GM19438 (cell line): Measurements from ENCODE around the gene AHNAK.
"Not testable (repeated sequence)": the region's sequence is repeated elsewhere in the genome, so short reads cannot be mapped to it uniquely, and the experiment has no call there.

Experiments
- ATAC-seq: cut with Tn5 transposase; IDR thresholded peaks from one replicate; pipeline ENCODE4 v1.9.1; 2021; ENCODE audit warnings: low read depth; ENCODE audit not compliant: unreplicated experiment

AHNAK gene

GRCh38 chr11:62393061-62393611, 153.5 kb downstream of the AHNAK start:
- ATAC-seq = no peak

- ATAC-seq = no peak
Measured at GRCh38 chr11:62392506-62392905, 154.1 kb downstream of the AHNAK start.

GRCh38 chr11:62391642-62392425, 154.8 kb downstream of the AHNAK start:
- no peak for ATAC-seq

GRCh38 chr11:62390722-62391121, 155.9 kb downstream of the AHNAK start:
- no peak for ATAC-seq

GRCh38 chr11:62390237-62390636, 156.4 kb downstream of the AHNAK start:
- ATAC-seq = no peak

GRCh38 chr11:62388999-62389398, 157.6 kb downstream of the AHNAK start:
- ATAC-seq = no peak

- no peak for ATAC-seq
Measured at GRCh38 chr11:62387381-62387780, 159.2 kb downstream of the AHNAK start.

GRCh38 chr11:62386083-62386482, 160.5 kb downstream of the AHNAK start:
- not testable (repeated sequence) for ATAC-seq

- no peak for ATAC-seq
Measured at GRCh38 chr11:62383822-62384221, 162.8 kb downstream of the AHNAK start.
